ENCODE data around the gene ALDH3A1.

The ALDH3A1 gene

GRCh38 chr17:19744492-19744891 is 3.6 kb downstream of the ALDH3A1 start:
- Histone ChIP-seq H3K27me3 (ENCODE audit: control insufficient read depth, insufficient read depth, low read length) (no peaks in the 10 kb centered on the region), H3K4me1 (ENCODE audit: control insufficient read depth, insufficient read depth, low read length) (peaks cover 34% of the 10 kb centered on the region), H3K36me3 (ENCODE audit: control insufficient read depth, insufficient read depth, low read length) (no peaks in the 10 kb centered on the region), H3K9ac (ENCODE audit: low read length) (peak overlapping the region; percentile 68), H3K9me3 (ENCODE audit: control insufficient read depth, low read length) (no peaks in the 10 kb centered on the region), H3K4me3 (ENCODE audit: low read length) (no peak overlapping the region)

- Histone ChIP-seq H3K4me1 (ENCODE audit: control insufficient read depth, insufficient read depth, low read length) (peaks cover 25% of the 10 kb centered on the region), H3K4me3 (ENCODE audit: low read length) (no peak overlapping the region), H3K9me3 (ENCODE audit: control insufficient read depth, low read length) (no peaks in the 10 kb centered on the region), H3K9ac (ENCODE audit: low read length) (no peak overlapping the region), H3K36me3 (ENCODE audit: control insufficient read depth, insufficient read depth, low read length) (no peaks in the 10 kb centered on the region), H3K27me3 (ENCODE audit: control insufficient read depth, insufficient read depth, low read length) (no peaks in the 10 kb centered on the region)
Measured at GRCh38 chr17:19743101-19744100, 4.7 kb downstream of the ALDH3A1 start.

GRCh38 chr17:19742495-19742894 is 5.6 kb downstream of the ALDH3A1 start:
- no peaks in the 10 kb centered on the region for H3K27me3 ChIP-seq (ENCODE audit: control insufficient read depth, insufficient read depth, low read length)
- peaks cover 19% of the 10 kb centered on the region for H3K4me1 ChIP-seq (ENCODE audit: control insufficient read depth, insufficient read depth, low read length)
- H3K9ac ChIP-seq (ENCODE audit: low read length), result no peak overlapping the region
- no peaks in the 10 kb centered on the region for H3K9me3 ChIP-seq (ENCODE audit: control insufficient read depth, low read length)
- H3K36me3 ChIP-seq (ENCODE audit: control insufficient read depth, insufficient read depth, low read length), result no peaks in the 10 kb centered on the region
- no peak overlapping the region for H3K4me3 ChIP-seq (ENCODE audit: low read length)

- no peak overlapping the region for H3K9ac ChIP-seq (ENCODE audit: low read length)
- peaks cover 18% of the 10 kb centered on the region for H3K4me1 ChIP-seq (ENCODE audit: control insufficient read depth, insufficient read depth, low read length)
- H3K9me3 ChIP-seq (ENCODE audit: control insufficient read depth, low read length), result no peaks in the 10 kb centered on the region
- no peaks in the 10 kb centered on the region for H3K27me3 ChIP-seq (ENCODE audit: control insufficient read depth, insufficient read depth, low read length)
- no peak overlapping the region for H3K4me3 ChIP-seq (ENCODE audit: low read length)
- no peaks in the 10 kb centered on the region for H3K36me3 ChIP-seq (ENCODE audit: control insufficient read depth, insufficient read depth, low read length)
Measured at GRCh38 chr17:19741832-19742457, 6.2 kb downstream of the ALDH3A1 start.

GRCh38 chr17:19740933-19741332 is 7.2 kb downstream of the ALDH3A1 start:
- Histone ChIP-seq H3K4me1 (ENCODE audit: control insufficient read depth, insufficient read depth, low read length) (peaks cover 22% of the 10 kb centered on the region), H3K27me3 (ENCODE audit: control insufficient read depth, insufficient read depth, low read length) (no peaks in the 10 kb centered on the region), H3K4me3 (ENCODE audit: low read length) (no peak overlapping the region), H3K9me3 (ENCODE audit: control insufficient read depth, low read length) (no peaks in the 10 kb centered on the region), H3K36me3 (ENCODE audit: control insufficient read depth, insufficient read depth, low read length) (no peaks in the 10 kb centered on the region), H3K9ac (ENCODE audit: low read length) (no peak overlapping the region)

- Histone ChIP-seq H3K27me3 (ENCODE audit: control insufficient read depth, insufficient read depth, low read length) (no peaks in the 10 kb centered on the region), H3K36me3 (ENCODE audit: control insufficient read depth, insufficient read depth, low read length) (no peaks in the 10 kb centered on the region), H3K4me3 (ENCODE audit: low read length) (no peak overlapping the region), H3K4me1 (ENCODE audit: control insufficient read depth, insufficient read depth, low read length) (peaks cover 22% of the 10 kb centered on the region), H3K9ac (ENCODE audit: low read length) (no peak overlapping the region), H3K9me3 (ENCODE audit: control insufficient read depth, low read length) (no peaks in the 10 kb centered on the region)
Measured at GRCh38 chr17:19739241-19740201, 8.6 kb downstream of the ALDH3A1 start.

- H3K9me3 ChIP-seq (ENCODE audit: control insufficient read depth, low read length), result no peaks in the 10 kb centered on the region
- H3K27me3 ChIP-seq (ENCODE audit: control insufficient read depth, insufficient read depth, low read length), result no peaks in the 10 kb centered on the region
- no peak overlapping the region for H3K9ac ChIP-seq (ENCODE audit: low read length)
- peaks cover 30% of the 10 kb centered on the region for H3K4me1 ChIP-seq (ENCODE audit: control insufficient read depth, insufficient read depth, low read length)
- no peaks in the 10 kb centered on the region for H3K36me3 ChIP-seq (ENCODE audit: control insufficient read depth, insufficient read depth, low read length)
- no peak overlapping the region for H3K4me3 ChIP-seq (ENCODE audit: low read length)
Measured at GRCh38 chr17:19738757-19739156, 9.3 kb downstream of the ALDH3A1 start.

GRCh38 chr17:19738073-19738449 is 10.0 kb downstream of the ALDH3A1 start:
- no peaks in the 10 kb centered on the region for H3K36me3 ChIP-seq (ENCODE audit: control insufficient read depth, insufficient read depth, low read length)
- no peaks in the 10 kb centered on the region for H3K27me3 ChIP-seq (ENCODE audit: control insufficient read depth, insufficient read depth, low read length)
- H3K4me1 ChIP-seq (ENCODE audit: control insufficient read depth, insufficient read depth, low read length), result peaks cover 30% of the 10 kb centered on the region
- H3K4me3 ChIP-seq (ENCODE audit: low read length), result no peak overlapping the region
- no peak overlapping the region for H3K9ac ChIP-seq (ENCODE audit: low read length)
- no peaks in the 10 kb centered on the region for H3K9me3 ChIP-seq (ENCODE audit: control insufficient read depth, low read length)

GRCh38 chr17:19737305-19738072 is 10.6 kb downstream of the ALDH3A1 start:
- Histone ChIP-seq H3K9ac (ENCODE audit: low read length) (no peak overlapping the region), H3K36me3 (ENCODE audit: control insufficient read depth, insufficient read depth, low read length) (no peaks in the 10 kb centered on the region), H3K27me3 (ENCODE audit: control insufficient read depth, insufficient read depth, low read length) (no peaks in the 10 kb centered on the region), H3K9me3 (ENCODE audit: control insufficient read depth, low read length) (no peaks in the 10 kb centered on the region), H3K4me3 (ENCODE audit: low read length) (no peak overlapping the region), H3K4me1 (ENCODE audit: control insufficient read depth, insufficient read depth, low read length) (peaks cover 28% of the 10 kb centered on the region)

- H3K4me3 ChIP-seq (ENCODE audit: low read length), result no peak overlapping the region
- no peaks in the 10 kb centered on the region for H3K27me3 ChIP-seq (ENCODE audit: control insufficient read depth, insufficient read depth, low read length)
- H3K36me3 ChIP-seq (ENCODE audit: control insufficient read depth, insufficient read depth, low read length), result no peaks in the 10 kb centered on the region
- no peak overlapping the region for H3K9ac ChIP-seq (ENCODE audit: low read length)
- no peaks in the 10 kb centered on the region for H3K9me3 ChIP-seq (ENCODE audit: control insufficient read depth, low read length)
- peaks cover 28% of the 10 kb centered on the region for H3K4me1 ChIP-seq (ENCODE audit: control insufficient read depth, insufficient read depth, low read length)
Measured at GRCh38 chr17:19736071-19736470, 12.0 kb downstream of the ALDH3A1 start.

- Histone ChIP-seq H3K9ac (ENCODE audit: low read length) (no peak overlapping the region), H3K36me3 (ENCODE audit: control insufficient read depth, insufficient read depth, low read length) (no peaks in the 10 kb centered on the region), H3K4me3 (ENCODE audit: low read length) (no peak overlapping the region), H3K4me1 (ENCODE audit: control insufficient read depth, insufficient read depth, low read length) (peaks cover 28% of the 10 kb centered on the region), H3K27me3 (ENCODE audit: control insufficient read depth, insufficient read depth, low read length) (no peaks in the 10 kb centered on the region), H3K9me3 (ENCODE audit: control insufficient read depth, low read length) (no peaks in the 10 kb centered on the region)
Measured at GRCh38 chr17:19733953-19734526, 14.1 kb downstream of the ALDH3A1 start.

All from mucosa of stomach (tissue), 1 donor.